SK-N-SH (cell line): ENCODE data around the gene SNRPB.

Experiments used
- CHD2 ChIP-seq: fragments of 150-350 bp; IDR thresholded peaks from 2 replicates; pipeline ENCODE4 v1.6.1; 2018; ENCODE audit warnings: low read length; ENCODE audit not compliant: partially characterized antibody
- EP300 ChIP-seq, 2 experiments: IDR thresholded peaks; 2 replicates each; pipeline versions ENCODE4 v1.4.0 to v1.6.1; 2012; ENCODE audit warnings: borderline replicate concordance in 1 of 2, low read depth in 1 of 2, low read length in 1 of 2
- FOSL2 ChIP-seq: IDR thresholded peaks from 2 replicates; pipeline ENCODE4 v1.4.0; 2012; ENCODE audit warnings: low read depth, mild to moderate bottlenecking, moderate library complexity, borderline replicate concordance
- FOXM1 ChIP-seq: IDR thresholded peaks from 2 replicates; pipeline ENCODE4 v1.4.0; 2012; ENCODE audit warnings: low read depth, mild to moderate bottlenecking
- POLR2AphosphoS5 ChIP-seq: IDR thresholded peaks from 2 replicates; pipeline ENCODE4 v1.6.1; 2012; ENCODE audit warnings: low read depth, low read length
- RCOR1 ChIP-seq: fragments of 150-350 bp; IDR thresholded peaks from 2 replicates; pipeline ENCODE4 v1.6.1; 2017; ENCODE audit warnings: antibody characterized with exemption, low read length
- RFX5 ChIP-seq: IDR thresholded peaks from 2 replicates; pipeline ENCODE4 v1.6.1; 2012; ENCODE audit warnings: mild to moderate bottlenecking, improper control_type of control experiment, low read length
- SIN3A ChIP-seq: IDR thresholded peaks from 2 replicates; pipeline ENCODE4 v1.6.1; 2012; ENCODE audit warnings: low read depth, mild to moderate bottlenecking, low read length, moderate library complexity, borderline replicate concordance
- TAF1 ChIP-seq: IDR thresholded peaks from 2 replicates; pipeline ENCODE4 v1.6.1; 2012; ENCODE audit warnings: low read depth, mild to moderate bottlenecking, low read length, moderate library complexity, borderline replicate concordance
- TCF12 ChIP-seq: IDR thresholded peaks from 2 replicates; pipeline ENCODE4 v1.4.0; 2012
- TF ChIP-seq, protein P1 (sequence below): fragments of 200-600 bp; sonication (generic); IDR thresholded peaks from 2 replicates; pipeline ENCODE4 v1.6.1; 2017; ENCODE audit warnings: antibody characterized with exemption, mild to moderate bottlenecking, moderate library complexity
- TF ChIP-seq, protein P2 (sequence below): IDR thresholded peaks from 2 replicates; pipeline ENCODE4 v1.6.1; 2012; ENCODE audit warnings: mild to moderate bottlenecking, low read depth, low read length, moderate library complexity
- TF ChIP-seq, protein P3 (sequence below): IDR thresholded peaks from 2 replicates; pipeline ENCODE4 v1.4.0; 2012; ENCODE audit warnings: low read depth
- TF ChIP-seq, protein P4 (sequence below): IDR thresholded peaks from 2 replicates; pipeline ENCODE4; 2012

DNA sequence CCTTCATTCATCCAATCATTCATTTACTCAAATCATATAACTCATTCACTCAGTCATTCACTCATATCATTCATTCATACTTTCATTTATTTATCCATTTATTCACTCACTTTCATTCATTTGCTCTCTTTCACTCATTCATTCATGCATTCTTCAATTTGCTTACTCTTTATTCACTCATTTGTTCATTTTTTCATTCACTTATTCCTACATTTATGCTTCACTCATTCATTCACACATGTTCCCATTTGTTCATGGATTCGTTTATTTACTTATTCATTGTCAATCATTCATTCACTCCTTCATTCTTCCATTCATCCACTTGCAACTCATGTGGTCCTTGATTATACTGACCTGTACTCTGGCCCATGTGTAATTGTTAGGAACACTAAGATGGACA lies 39.4 kb downstream of the SNRPB start:
- TF ChIP-seq, protein P1, sequence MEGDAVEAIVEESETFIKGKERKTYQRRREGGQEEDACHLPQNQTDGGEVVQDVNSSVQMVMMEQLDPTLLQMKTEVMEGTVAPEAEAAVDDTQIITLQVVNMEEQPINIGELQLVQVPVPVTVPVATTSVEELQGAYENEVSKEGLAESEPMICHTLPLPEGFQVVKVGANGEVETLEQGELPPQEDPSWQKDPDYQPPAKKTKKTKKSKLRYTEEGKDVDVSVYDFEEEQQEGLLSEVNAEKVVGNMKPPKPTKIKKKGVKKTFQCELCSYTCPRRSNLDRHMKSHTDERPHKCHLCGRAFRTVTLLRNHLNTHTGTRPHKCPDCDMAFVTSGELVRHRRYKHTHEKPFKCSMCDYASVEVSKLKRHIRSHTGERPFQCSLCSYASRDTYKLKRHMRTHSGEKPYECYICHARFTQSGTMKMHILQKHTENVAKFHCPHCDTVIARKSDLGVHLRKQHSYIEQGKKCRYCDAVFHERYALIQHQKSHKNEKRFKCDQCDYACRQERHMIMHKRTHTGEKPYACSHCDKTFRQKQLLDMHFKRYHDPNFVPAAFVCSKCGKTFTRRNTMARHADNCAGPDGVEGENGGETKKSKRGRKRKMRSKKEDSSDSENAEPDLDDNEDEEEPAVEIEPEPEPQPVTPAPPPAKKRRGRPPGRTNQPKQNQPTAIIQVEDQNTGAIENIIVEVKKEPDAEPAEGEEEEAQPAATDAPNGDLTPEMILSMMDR: no peak
- TF ChIP-seq POLR2AphosphoS5 (no peak), EP300 (IDR thresholded peaks at IDR 0.05; ENCODE audit: borderline replicate concordance in 1 of 2, low read depth in 1 of 2, low read length in 1 of 2) (no peak), TAF1 (no peak), RFX5 (no peak), TCF12 (no peak), CHD2 (no peak), SIN3A (no peak), FOXM1 (no peak), FOSL2 (no peak), RCOR1 (no peak)
- TF ChIP-seq, protein P2, sequence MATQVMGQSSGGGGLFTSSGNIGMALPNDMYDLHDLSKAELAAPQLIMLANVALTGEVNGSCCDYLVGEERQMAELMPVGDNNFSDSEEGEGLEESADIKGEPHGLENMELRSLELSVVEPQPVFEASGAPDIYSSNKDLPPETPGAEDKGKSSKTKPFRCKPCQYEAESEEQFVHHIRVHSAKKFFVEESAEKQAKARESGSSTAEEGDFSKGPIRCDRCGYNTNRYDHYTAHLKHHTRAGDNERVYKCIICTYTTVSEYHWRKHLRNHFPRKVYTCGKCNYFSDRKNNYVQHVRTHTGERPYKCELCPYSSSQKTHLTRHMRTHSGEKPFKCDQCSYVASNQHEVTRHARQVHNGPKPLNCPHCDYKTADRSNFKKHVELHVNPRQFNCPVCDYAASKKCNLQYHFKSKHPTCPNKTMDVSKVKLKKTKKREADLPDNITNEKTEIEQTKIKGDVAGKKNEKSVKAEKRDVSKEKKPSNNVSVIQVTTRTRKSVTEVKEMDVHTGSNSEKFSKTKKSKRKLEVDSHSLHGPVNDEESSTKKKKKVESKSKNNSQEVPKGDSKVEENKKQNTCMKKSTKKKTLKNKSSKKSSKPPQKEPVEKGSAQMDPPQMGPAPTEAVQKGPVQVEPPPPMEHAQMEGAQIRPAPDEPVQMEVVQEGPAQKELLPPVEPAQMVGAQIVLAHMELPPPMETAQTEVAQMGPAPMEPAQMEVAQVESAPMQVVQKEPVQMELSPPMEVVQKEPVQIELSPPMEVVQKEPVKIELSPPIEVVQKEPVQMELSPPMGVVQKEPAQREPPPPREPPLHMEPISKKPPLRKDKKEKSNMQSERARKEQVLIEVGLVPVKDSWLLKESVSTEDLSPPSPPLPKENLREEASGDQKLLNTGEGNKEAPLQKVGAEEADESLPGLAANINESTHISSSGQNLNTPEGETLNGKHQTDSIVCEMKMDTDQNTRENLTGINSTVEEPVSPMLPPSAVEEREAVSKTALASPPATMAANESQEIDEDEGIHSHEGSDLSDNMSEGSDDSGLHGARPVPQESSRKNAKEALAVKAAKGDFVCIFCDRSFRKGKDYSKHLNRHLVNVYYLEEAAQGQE: no peak
- TF ChIP-seq, protein P3, sequence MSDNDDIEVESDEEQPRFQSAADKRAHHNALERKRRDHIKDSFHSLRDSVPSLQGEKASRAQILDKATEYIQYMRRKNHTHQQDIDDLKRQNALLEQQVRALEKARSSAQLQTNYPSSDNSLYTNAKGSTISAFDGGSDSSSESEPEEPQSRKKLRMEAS: no peak
- TF ChIP-seq, protein P4, sequence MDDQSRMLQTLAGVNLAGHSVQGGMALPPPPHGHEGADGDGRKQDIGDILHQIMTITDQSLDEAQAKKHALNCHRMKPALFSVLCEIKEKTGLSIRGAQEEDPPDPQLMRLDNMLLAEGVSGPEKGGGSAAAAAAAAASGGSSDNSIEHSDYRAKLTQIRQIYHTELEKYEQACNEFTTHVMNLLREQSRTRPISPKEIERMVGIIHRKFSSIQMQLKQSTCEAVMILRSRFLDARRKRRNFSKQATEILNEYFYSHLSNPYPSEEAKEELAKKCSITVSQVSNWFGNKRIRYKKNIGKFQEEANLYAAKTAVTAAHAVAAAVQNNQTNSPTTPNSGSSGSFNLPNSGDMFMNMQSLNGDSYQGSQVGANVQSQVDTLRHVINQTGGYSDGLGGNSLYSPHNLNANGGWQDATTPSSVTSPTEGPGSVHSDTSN: no peak
